ENCODE results near the gene NDUFAF8. TPM values are rescaled to one million over a fixed set of nuclear protein-coding genes. Genes with fewer than 3 reads are reported as not detected.

Gene NDUFAF8
- total RNA-seq, 4 donors from 2014 or later = 22.3 to 35.4 (median 29.9) TPM; not detected in 1

- peaks cover 0 to 31% (median 8%) of the 10 kb centered on the region in 4 donors for H3K36me3 ChIP-seq
- H3K4me1 ChIP-seq = peaks cover 0 to 1% (median 0%) of the 10 kb centered on the region in 4 donors
- no peak overlapping the region for H3K27ac ChIP-seq
- no peaks in the 10 kb centered on the region for H3K9me3 ChIP-seq
- intact Hi-C loops (cut with DNase I; ENCODE audit: low total_unique reads) = no loop called here
- no peak overlapping the region for H3K4me3 ChIP-seq
- H3K27me3 ChIP-seq = no peaks in the 10 kb centered on the region
- in situ Hi-C loops (cut with MboI; ENCODE audit: low pct_ligation_motif_present in 1 of 4, low pct_unique_long_range_greater_than_20kb in 1 of 4, low sequenced_read_pairs in 3 of 4) = loop anchor here in 3 of 4 donors (25.0 kb wide), 2 partner anchors 226 to 351 kb away; no protein-coding TSS in a partner anchor
- WGBS, 2 donors (ENCODE audit: low coverage in 1 of 2) = 91% methylated on average over 36 of the region's 36 CpGs; no CpG with 5 or more reads in 1 of the 2 donors
- TF ChIP-seq EP300 (IDR thresholded peaks at IDR 0.05; ENCODE audit: low read depth) (no peak), POLR2A (IDR thresholded peaks at IDR 0.05) (no peak), CTCF (IDR thresholded peaks at IDR 0.05) (no peak), POLR2AphosphoS5 (IDR thresholded peaks at IDR 0.05) (no peak)
- no peak for DNase-seq
These were observed 22.6 kb downstream of the NDUFAF8 start for GRCh38 chr17:81261582-81262336.

- 94 to 100% methylated on average over 1 to 40 of the region's 40 CpGs for WGBS, 2 donors (ENCODE audit: low coverage in 1 of 2)
These were observed 24.5 kb downstream of the NDUFAF8 start for GRCh38 chr17:81263371-81264181.

GRCh38 chr17:81264640-81265039, 25.5 kb downstream of the NDUFAF8 start:
- no peak overlapping the region for H3K27ac ChIP-seq
- intact Hi-C loops (cut with DNase I; ENCODE audit: low total_unique reads) (no loop called here), in situ Hi-C loops (cut with MboI; ENCODE audit: low pct_ligation_motif_present in 1 of 4, low pct_unique_long_range_greater_than_20kb in 1 of 4, low sequenced_read_pairs in 3 of 4) (loop anchor here in 3 of 4 donors (25.0 kb wide), 2 partner anchors 223 to 348 kb away; no protein-coding TSS in a partner anchor)
- TF ChIP-seq POLR2AphosphoS5 (IDR thresholded peaks at IDR 0.05) = no peak
- TF ChIP-seq CTCF (IDR thresholded peaks at IDR 0.05) = no peak
- no peak for TF ChIP-seq EP300 (IDR thresholded peaks at IDR 0.05; ENCODE audit: low read depth)
- no peak for TF ChIP-seq POLR2A (IDR thresholded peaks at IDR 0.05)
- no peak overlapping the region for H3K4me3 ChIP-seq
- H3K9me3 ChIP-seq = no peaks in the 10 kb centered on the region
- DNase-seq = no peak
- H3K4me1 ChIP-seq = no peaks in the 10 kb centered on the region
- no peaks in the 10 kb centered on the region for H3K27me3 ChIP-seq
- 93% methylated on average over 12 of the region's 12 CpGs; no CpG with 5 or more reads in 1 of the 2 donors for WGBS, 2 donors (ENCODE audit: low coverage in 1 of 2)
- H3K36me3 ChIP-seq = peaks cover 0 to 26% (median 11%) of the 10 kb centered on the region in 4 donors

More at GRCh38 chr17:81263371-81264181, 24.5 kb downstream of the NDUFAF8 start:
- Histone ChIP-seq H3K36me3 (peaks cover 0 to 31% (median 12%) of the 10 kb centered on the region in 4 donors), H3K9me3 (no peaks in the 10 kb centered on the region), H3K4me1 (no peaks in the 10 kb centered on the region), H3K4me3 (no peak overlapping the region), H3K27me3 (no peaks in the 10 kb centered on the region), H3K27ac (no peak overlapping the region)
- in situ Hi-C loops (cut with MboI; ENCODE audit: low pct_ligation_motif_present in 1 of 4, low pct_unique_long_range_greater_than_20kb in 1 of 4, low sequenced_read_pairs in 3 of 4) = loop anchor here in 3 of 4 donors (25.0 kb wide), 2 partner anchors 224 to 349 kb away; no protein-coding TSS in a partner anchor
- intact Hi-C loops (cut with DNase I; ENCODE audit: low total_unique reads) = no loop called here
- TF ChIP-seq POLR2A (IDR thresholded peaks at IDR 0.05) (no peak), CTCF (IDR thresholded peaks at IDR 0.05) (no peak), EP300 (IDR thresholded peaks at IDR 0.05; ENCODE audit: low read depth) (no peak), POLR2AphosphoS5 (IDR thresholded peaks at IDR 0.05) (no peak)
- no peak for DNase-seq

- no peak for DNase-seq
- H3K4me3 ChIP-seq = no peak overlapping the region
- H3K36me3 ChIP-seq = peaks cover 0 to 32% (median 6%) of the 10 kb centered on the region in 4 donors
- no peaks in the 10 kb centered on the region for H3K9me3 ChIP-seq
- 95% methylated on average over 22 of the region's 22 CpGs; no CpG with 5 or more reads in 1 of the 2 donors for WGBS, 2 donors (ENCODE audit: low coverage in 1 of 2)
- no peaks in the 10 kb centered on the region for H3K27me3 ChIP-seq
- in situ Hi-C loops (cut with MboI; ENCODE audit: low pct_ligation_motif_present in 1 of 4, low pct_unique_long_range_greater_than_20kb in 1 of 4, low sequenced_read_pairs in 3 of 4) = loop anchor here in 3 of 4 donors (25.0 kb wide), 2 partner anchors 222 to 347 kb away; no protein-coding TSS in a partner anchor
- intact Hi-C loops (cut with DNase I; ENCODE audit: low total_unique reads) = no loop called here
- TF ChIP-seq POLR2AphosphoS5 (IDR thresholded peaks at IDR 0.05) = no peak
- TF ChIP-seq CTCF (IDR thresholded peaks at IDR 0.05) = no peak
- TF ChIP-seq EP300 (IDR thresholded peaks at IDR 0.05; ENCODE audit: low read depth) = no peak
- TF ChIP-seq POLR2A (IDR thresholded peaks at IDR 0.05) = no peak
- no peak overlapping the region for H3K27ac ChIP-seq
- H3K4me1 ChIP-seq = no peaks in the 10 kb centered on the region
These were observed 26.5 kb downstream of the NDUFAF8 start for GRCh38 chr17:81265576-81265975.

Measured in transverse colon (tissue), 4 donors.